ENCODE results near the gene CIT.

GRCh38 chr12:119836781-119837180, 40.3 kb downstream of the CIT start:
- TF ChIP-seq CTCF (IDR thresholded peaks at IDR 0.05): no peak
- no peak for TF ChIP-seq POLR2A (IDR thresholded peaks at IDR 0.05)

All from Peyer's patch (tissue), 4 donors.